Thymus (tissue), 11 donors: ENCODE data around the gene TTC32. TPM values are rescaled to one million over a fixed set of nuclear protein-coding genes. Genes with fewer than 3 reads are reported as not detected.
"Not testable (repeated sequence)": the region's sequence is repeated elsewhere in the genome, so short reads cannot be mapped to it uniquely, and the experiment has no call there.

Source experiments
- DNase-seq, 9 donors: peaks; one replicate each; pipeline ENCODE4 v3.0.0-alpha.2; 2013; ENCODE audit warnings: low spot score in 9 of 9, low read depth in 6 of 9, missing footprints in 1 of 9
- H3K27ac ChIP-seq, 2 donors: one replicate each; pipeline ENCODE4 v1.5.1; 2013; ENCODE audit warnings: control low read depth in 1 of 2, low read depth in 1 of 2, low read length in 1 of 2, mild to moderate bottlenecking in 1 of 2, moderate library complexity in 1 of 2
- H3K27me3 ChIP-seq, 2 donors: one replicate each; pipeline ENCODE4 v1.5.1; 2013; ENCODE audit warnings: low read length in 1 of 2; ENCODE audit not compliant: control insufficient read depth in 2 of 2, insufficient read depth in 1 of 2
- H3K36me3 ChIP-seq, 2 donors: one replicate each; pipeline ENCODE4 v1.5.1; 2013; ENCODE audit warnings: low read length in 1 of 2, mild to moderate bottlenecking in 1 of 2, moderate library complexity in 1 of 2; ENCODE audit not compliant: control insufficient read depth in 2 of 2, insufficient read depth in 2 of 2
- H3K4me1 ChIP-seq, 2 donors: one replicate each; pipeline ENCODE4 v1.5.1; 2013; ENCODE audit warnings: low read length in 2 of 2; ENCODE audit not compliant: control insufficient read depth in 2 of 2, insufficient read depth in 2 of 2
- H3K4me3 ChIP-seq, 2 donors: one replicate each; pipeline ENCODE4 v1.5.1; 2013; ENCODE audit warnings: low read length in 2 of 2, control low read depth in 1 of 2, mild to moderate bottlenecking in 1 of 2
- H3K9me3 ChIP-seq, 2 donors: one replicate each; pipeline ENCODE4 v1.5.1; 2013; ENCODE audit warnings: low read length in 1 of 2, mild to moderate bottlenecking in 1 of 2; ENCODE audit not compliant: control insufficient read depth in 2 of 2, insufficient read depth in 1 of 2
- whole genome bisulfite sequencing: extraction: QIAGEN DNeasy Blood & Tissue Kit; methylation state at CpG from one replicate; pipeline ENCODE4 v1.1.7; 2013; 5-methylcytosine and 5-hydroxymethylcytosine counted together
- polyA plus RNA-seq: library from polyadenylated mRNA; stranded (reverse); fragments of 200-250 nt; gene quantifications from one replicate; pipeline ENCODE4 v1.2.3, GENCODE V29; 2013
- total RNA-seq: library from RNA; stranded (reverse); fragments of 120-200 nt; gene quantifications from one replicate; pipeline ENCODE4 v1.2.4, GENCODE V29; 2013
- donor health status: healthy.

TTC32 gene
- total and polyA plus RNA-seq, 2 donors: 26.0 to 93.2 TPM

GRCh38 chr2:19936203-19936602 is 34.4 kb upstream of the TTC32 start:
- Histone ChIP-seq H3K9me3 (no peaks in the 10 kb centered on the region), H3K4me1 (no peaks in the 10 kb centered on the region), H3K27me3 (no peaks in the 10 kb centered on the region), H3K27ac (no peak overlapping the region), H3K36me3 (peaks cover 5 to 14% of the 10 kb centered on the region in 2 donors), H3K4me3 (no peak overlapping the region)
- DNase-seq: no peak
- 96% methylated on average over 2 of the region's 2 CpGs for WGBS

- Histone ChIP-seq H3K4me1 (no peaks in the 10 kb centered on the region), H3K36me3 (peaks cover 5 to 17% of the 10 kb centered on the region in 2 donors), H3K9me3 (peaks cover 0 to 5% of the 10 kb centered on the region in 2 donors), H3K27me3 (no peaks in the 10 kb centered on the region), H3K4me3 (no peak overlapping the region), H3K27ac (peak overlapping the region in 1 of 2 donors; percentile 52)
- 93% methylated on average over 5 of the region's 5 CpGs for WGBS
- DNase-seq: no peak
These were observed 31.7 kb upstream of the TTC32 start for GRCh38 chr2:19933351-19933981.

- Histone ChIP-seq H3K27me3 (no peaks in the 10 kb centered on the region), H3K36me3 (peaks cover 6 to 15% of the 10 kb centered on the region in 2 donors), H3K4me3 (no peak overlapping the region), H3K27ac (no peak overlapping the region), H3K4me1 (no peaks in the 10 kb centered on the region), H3K9me3 (peaks cover 0 to 5% of the 10 kb centered on the region in 2 donors)
- WGBS: 94% methylated on average over 2 of the region's 2 CpGs
- no peak for DNase-seq
These were observed 31.1 kb upstream of the TTC32 start for GRCh38 chr2:19932928-19933327.

GRCh38 chr2:19929226-19929625 is 27.4 kb upstream of the TTC32 start:
- Histone ChIP-seq H3K4me1 (no peaks in the 10 kb centered on the region), H3K36me3 (peaks cover 3% of the 10 kb centered on the region in 2 donors), H3K4me3 (no peak overlapping the region), H3K27ac (no peak overlapping the region), H3K9me3 (peaks cover 0 to 5% of the 10 kb centered on the region in 2 donors), H3K27me3 (no peaks in the 10 kb centered on the region)
- no peak for DNase-seq

GRCh38 chr2:19927816-19928215 is 26.0 kb upstream of the TTC32 start:
- H3K27ac ChIP-seq, H3K9me3 ChIP-seq, DNase-seq, H3K27me3 ChIP-seq, H3K36me3 ChIP-seq, H3K4me1 ChIP-seq, H3K4me3 ChIP-seq: not testable (repeated sequence)
- WGBS: 96% methylated on average over 1 of the region's 1 CpG

- H3K36me3 ChIP-seq, H3K4me1 ChIP-seq, H3K27ac ChIP-seq, H3K9me3 ChIP-seq, DNase-seq, H3K27me3 ChIP-seq, H3K4me3 ChIP-seq: not testable (repeated sequence)
- WGBS: 97% methylated on average over 4 of the region's 4 CpGs
These were observed 22.7 kb upstream of the TTC32 start for GRCh38 chr2:19924526-19924925.

- H3K4me3 ChIP-seq, H3K4me1 ChIP-seq, H3K27ac ChIP-seq, DNase-seq, H3K36me3 ChIP-seq, H3K9me3 ChIP-seq, H3K27me3 ChIP-seq: not testable (repeated sequence)
- 98% methylated on average over 3 of the region's 3 CpGs for WGBS
These were observed 20.4 kb upstream of the TTC32 start for GRCh38 chr2:19922188-19922587.

GRCh38 chr2:19916385-19916950 is 14.7 kb upstream of the TTC32 start:
- Histone ChIP-seq H3K9me3 (no peaks in the 10 kb centered on the region), H3K4me3 (no peak overlapping the region), H3K27me3 (no peaks in the 10 kb centered on the region), H3K36me3 (peaks cover 0 to 3% of the 10 kb centered on the region in 2 donors), H3K4me1 (no peaks in the 10 kb centered on the region), H3K27ac (no peak overlapping the region)
- 97% methylated on average over 6 of the region's 6 CpGs for WGBS
- no peak for DNase-seq

GRCh38 chr2:19914266-19914975 is 12.6 kb upstream of the TTC32 start:
- WGBS: 95% methylated on average over 1 of the region's 1 CpG
- Histone ChIP-seq H3K4me1 (no peaks in the 10 kb centered on the region), H3K36me3 (peaks cover 0 to 3% of the 10 kb centered on the region in 2 donors), H3K4me3 (no peak overlapping the region), H3K27ac (no peak overlapping the region), H3K27me3 (no peaks in the 10 kb centered on the region), H3K9me3 (no peaks in the 10 kb centered on the region)
- no peak for DNase-seq
